HG03432 (cell line): ENCODE data around the gene PICALM.
"Not testable (repeated sequence)": the region's sequence is repeated elsewhere in the genome, so short reads cannot be mapped to it uniquely, and the experiment has no call there.

Source experiments
- ATAC-seq: cut with Tn5 transposase; IDR thresholded peaks from one replicate; pipeline ENCODE4 v1.9.1; 2021; ENCODE audit warnings: mild to moderate bottlenecking, moderate library complexity; ENCODE audit not compliant: unreplicated experiment

The PICALM gene, protein sequence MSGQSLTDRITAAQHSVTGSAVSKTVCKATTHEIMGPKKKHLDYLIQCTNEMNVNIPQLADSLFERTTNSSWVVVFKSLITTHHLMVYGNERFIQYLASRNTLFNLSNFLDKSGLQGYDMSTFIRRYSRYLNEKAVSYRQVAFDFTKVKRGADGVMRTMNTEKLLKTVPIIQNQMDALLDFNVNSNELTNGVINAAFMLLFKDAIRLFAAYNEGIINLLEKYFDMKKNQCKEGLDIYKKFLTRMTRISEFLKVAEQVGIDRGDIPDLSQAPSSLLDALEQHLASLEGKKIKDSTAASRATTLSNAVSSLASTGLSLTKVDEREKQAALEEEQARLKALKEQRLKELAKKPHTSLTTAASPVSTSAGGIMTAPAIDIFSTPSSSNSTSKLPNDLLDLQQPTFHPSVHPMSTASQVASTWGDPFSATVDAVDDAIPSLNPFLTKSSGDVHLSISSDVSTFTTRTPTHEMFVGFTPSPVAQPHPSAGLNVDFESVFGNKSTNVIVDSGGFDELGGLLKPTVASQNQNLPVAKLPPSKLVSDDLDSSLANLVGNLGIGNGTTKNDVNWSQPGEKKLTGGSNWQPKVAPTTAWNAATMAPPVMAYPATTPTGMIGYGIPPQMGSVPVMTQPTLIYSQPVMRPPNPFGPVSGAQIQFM

DNA sequence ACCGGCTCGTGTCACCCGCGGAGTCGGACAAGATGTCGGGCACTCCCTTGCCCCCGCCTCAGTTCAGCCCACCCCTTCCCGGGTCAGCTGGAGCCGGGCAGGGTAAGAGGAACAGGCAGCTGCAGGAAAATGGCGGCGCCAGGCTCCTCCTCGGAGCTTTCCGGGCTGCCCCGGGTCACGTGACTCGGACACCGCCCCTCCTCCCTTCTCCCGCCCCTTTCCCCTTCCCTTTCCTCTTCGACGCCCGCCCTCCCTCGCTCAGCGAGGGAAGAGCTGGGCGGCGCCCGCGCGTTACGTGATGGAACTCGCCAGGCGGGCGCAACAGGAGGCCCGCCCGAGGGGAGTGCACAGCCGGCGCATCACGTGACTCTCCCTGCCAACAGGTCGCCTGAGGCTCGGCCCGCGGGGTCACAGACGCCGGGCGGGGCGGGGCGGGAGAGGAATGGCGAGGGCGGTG, at the start of gene PICALM:
Gene PICALM, minus strand, starts transcription at position 134 of the 457 bp plus-strand sequence. CDS start 304 bp downstream, outside the sequence.
- ATAC-seq: peak; percentile 88

DNA sequence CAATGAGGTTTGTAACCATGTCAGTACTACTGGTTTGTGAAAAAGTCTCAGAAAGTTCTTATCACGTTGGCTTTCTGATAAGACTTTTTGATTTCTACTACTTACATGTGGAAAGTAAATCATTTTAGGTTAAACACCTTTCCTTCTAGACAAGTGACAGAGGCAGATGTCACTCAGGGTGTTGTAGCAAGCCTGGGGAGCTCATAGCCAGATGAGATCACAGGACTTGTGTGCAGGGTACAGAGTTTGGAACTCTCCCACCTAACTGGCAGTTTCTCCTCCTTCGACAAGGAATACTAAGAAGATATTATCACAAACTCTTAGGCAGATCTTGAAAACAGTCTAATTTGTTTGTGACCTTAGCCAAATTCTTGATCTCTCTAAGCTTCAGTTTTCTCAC, 49.4 kb upstream of the PICALM start:
- ATAC-seq: no peak

DNA sequence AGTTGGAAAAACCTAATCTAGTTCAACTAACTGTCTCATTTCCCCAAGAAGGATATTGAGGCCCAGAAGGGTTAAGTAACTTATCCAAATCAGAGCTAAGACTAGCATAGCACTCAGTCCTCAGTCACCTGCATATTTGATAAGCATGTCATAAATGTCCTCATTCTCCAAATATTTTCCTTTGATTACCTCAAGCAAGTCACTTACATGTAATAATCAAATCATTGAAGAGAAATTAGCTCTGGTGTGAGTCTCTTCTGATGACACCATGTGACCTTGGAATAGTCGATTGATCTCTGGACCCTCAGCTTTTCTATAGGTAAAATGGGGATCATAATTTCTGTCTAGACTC, 48.8 kb upstream of the PICALM start:
- no peak for ATAC-seq

DNA sequence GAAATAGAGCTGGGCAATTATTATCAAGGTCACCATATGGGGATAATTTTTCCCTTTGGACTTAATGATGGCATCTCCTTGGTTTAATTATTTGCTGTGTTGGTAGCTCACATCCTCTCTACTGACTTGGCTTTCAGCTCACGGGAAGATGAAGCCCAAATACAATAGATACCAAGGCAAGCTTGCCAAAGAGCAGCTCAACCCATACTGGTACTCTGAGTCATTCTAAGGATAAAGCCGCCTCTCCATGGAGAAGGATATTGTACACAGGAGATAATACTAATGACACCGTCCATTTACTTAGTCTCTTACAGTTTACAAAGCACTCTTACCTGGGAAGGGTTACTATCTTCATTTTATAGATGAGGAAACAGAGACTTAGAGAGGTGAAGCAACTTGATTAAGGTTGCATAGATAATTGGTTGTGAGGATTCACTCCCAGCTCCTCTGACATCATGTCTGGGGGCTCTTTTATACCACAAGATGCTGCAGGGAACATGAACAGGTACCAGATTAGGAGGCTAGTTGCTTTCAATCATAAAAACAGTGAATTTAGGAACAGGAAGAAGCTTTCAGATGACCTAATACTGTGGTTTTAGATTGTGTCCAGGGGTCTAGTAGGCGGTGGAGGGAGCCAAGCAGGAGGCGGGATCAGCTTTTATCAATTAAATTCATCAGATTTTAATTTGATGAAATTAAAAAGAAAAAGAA, 48.3 kb upstream of the PICALM start:
- no peak for ATAC-seq

DNA sequence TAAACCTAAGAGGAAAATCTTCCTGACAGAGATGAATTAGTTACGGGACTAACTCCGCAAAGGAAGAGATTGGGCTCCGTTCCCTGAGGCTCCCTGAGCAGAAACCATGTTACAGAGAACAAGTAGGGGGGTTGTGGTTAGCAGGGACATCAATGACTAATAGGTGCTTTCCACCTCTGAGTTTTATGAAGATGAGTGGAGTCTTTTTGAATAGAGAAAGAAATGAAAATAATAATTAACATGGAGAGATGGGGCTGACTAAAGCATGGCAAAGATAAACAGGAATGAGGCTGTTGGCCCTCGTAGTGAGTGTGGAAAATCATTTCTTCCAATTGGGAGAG, 47.5 kb upstream of the PICALM start:
- peak; percentile 94 for ATAC-seq

DNA sequence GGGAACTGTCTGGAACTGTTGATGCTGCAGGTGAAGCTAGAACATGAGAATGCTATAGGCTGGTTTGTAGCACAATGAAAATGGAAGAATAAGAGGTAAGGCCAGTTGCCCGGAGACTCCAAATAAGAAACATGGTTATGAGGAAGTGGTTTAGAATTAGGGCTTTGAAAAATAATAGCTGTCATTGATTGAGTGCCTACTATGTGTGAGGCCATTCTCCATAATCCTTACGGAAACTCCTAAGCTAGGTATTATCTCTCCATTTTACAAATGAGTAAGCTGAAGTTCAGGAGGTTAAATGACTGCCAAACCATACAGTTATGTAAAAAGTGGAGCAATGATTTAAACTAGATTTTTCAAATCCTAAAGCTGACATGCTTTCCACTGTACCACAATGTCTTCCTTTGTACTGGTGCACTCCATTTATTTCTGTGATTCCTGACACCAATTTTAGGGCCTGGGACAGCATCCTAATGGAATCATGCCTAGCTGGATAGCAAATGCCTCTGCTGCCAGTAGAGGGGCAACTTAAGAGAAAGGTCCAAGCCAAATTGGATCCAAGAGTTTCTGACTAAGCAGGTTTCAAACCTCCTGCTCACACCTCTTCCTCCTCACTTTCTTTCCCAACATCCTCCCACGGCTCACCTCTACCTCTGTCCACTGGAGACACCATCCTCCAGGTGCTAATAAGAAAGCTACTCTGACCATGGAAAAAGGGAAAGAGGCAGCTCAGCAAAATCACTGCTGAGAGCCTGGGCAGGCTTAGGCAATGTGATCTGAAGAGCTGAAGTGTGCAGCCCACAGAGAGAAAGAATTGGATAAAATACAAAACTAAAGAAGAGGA, 46.9 kb upstream of the PICALM start:
- peak; percentile 51 for ATAC-seq

DNA sequence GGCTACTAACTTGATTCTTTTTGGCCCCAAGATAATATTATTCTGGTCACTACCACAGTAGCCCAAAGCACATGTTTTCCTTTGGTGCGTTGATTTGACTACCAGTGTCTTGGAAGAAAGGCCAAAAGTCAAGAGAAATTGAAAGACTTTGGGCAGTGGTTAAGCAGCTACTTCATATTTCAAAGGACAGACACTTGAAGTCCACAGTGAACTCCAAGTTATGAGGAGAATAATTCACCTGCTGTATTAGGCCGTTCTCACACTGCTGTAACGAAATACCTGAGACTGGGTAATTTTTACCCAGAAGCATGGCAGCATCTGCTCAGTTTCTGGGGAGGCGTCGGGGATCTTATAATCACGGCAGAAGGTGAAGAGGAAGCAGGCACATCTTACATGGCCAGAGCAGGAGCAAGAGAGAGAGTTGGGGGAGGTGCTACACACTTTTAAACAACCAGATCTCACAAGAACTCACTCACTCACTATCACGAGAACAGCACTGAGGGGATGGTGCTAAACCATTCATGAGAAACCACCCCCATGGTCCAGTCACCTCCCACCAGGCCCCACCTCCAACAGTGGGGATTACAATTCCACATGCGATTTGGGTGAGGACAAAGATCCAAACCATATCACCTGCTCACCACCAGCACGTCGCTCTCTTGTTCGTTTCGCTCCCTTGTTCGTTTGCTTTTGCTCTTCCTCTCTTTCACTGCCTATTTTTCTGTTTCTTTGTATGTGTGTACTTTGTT, 40.2 kb upstream of the PICALM start:
- ATAC-seq: no peak

DNA sequence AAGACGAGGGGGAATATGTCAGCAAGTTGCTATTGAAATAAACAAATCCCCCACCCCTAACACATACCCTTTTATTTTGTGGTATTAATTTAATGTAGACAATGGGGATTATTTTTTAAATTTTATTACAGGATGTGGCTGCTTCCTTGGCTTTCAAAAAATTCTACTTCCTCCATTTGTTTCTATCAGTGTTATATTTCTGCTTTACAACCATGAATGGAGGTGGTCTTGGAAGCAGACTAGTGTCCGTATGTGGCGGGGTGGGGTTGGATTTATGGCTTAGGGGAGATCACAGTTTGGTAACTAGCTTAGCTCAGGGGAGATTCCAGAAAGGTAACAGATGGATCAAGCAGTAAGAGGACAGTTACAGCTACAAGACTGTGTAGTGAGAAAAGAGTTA, 39.3 kb upstream of the PICALM start:
- ATAC-seq: no peak

DNA sequence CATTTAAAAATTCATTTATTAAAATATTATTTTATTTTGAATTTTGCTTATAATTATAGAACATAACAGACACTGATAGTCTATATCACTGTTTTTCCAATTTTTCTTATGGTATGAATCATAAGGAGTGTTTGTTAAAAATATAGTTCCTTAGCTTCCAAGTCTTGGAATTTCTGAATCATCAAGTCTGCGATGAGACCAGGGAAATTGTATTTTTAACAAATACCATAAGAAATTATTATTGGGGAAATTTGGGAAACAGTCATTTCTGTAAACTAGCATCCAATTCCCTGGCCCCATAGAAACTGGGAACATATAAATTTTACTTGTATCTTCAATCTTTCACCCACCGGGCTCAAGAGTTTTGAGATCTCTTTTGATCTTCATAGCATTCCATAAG, 38.0 kb upstream of the PICALM start:
- ATAC-seq: no peak

DNA sequence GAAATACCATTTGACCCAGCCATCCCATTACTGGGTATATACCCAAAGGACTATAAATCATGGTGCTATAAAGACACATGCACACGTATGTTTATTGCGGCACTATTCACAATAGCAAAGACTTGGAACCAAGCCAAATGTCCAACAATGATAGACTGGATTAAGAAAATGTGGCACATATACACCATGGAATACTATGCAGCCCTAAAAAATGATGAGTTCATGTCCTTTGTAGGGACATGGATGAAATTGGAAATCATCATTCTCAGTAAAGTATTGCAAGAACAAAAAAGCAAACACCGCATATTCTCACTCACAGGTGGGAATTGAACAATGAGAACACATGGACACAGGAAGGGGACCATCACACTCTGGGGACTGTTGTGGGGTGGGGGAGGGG, 37.1 kb upstream of the PICALM start:
- not testable (repeated sequence) for ATAC-seq

DNA sequence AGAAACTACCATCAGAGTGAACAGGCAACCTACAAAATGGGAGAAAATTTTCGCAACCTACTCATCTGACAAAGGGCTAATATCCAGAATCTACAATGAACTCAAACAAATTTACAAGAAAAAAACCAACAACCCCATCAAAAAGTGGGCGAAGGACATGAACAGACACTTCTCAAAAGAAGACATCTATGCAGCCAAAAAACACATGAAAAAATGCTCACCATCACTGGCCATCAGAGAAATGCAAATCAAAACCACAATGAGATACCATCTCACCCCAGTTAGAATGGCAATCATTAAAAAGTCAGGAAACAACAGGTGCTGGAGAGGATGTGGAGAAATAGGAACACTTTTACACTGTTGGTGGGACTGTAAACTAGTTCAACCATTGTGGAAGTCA, 36.7 kb upstream of the PICALM start:
- ATAC-seq: not testable (repeated sequence)

DNA sequence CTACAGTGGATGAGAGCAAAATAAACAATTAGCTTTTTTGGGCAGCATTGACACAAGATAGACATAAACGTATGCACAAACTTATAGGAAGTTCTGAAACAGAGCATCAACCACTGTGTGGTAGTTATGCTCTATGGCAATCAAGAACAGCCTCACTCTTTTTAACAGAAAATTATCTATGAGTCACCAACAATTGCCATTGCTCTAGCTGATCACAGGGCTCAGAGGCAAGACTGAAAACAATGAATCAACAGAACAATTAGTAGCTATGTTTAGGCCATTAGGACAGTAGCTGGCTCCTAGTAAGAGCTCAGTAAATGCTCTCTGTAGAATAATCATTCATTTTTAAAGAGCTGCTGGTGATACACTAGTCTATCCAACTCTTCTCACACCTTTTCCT, 34.9 kb upstream of the PICALM start:
- ATAC-seq: no peak

DNA sequence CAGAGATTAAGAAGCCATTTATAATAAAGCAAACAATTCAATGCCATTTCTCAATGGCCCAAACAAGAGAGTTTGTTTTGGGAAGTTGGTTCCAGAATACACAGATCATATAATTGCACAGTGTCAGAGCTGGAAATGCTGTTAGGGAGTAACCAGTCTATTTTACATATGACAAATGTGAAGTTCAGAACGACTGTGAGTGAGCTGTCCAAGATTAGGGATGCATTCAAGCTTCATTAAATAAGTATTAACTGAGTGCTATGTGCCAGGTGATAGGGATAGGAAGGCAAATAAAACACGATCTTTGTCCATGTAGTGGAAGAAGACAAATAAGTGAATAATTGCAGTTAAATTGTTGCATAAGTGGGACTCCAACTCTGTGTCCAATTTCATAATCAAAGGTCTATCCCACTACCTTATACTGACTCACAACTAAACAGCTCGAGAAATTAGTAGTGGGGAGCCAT, 33.1 kb upstream of the PICALM start:
- no peak for ATAC-seq

DNA sequence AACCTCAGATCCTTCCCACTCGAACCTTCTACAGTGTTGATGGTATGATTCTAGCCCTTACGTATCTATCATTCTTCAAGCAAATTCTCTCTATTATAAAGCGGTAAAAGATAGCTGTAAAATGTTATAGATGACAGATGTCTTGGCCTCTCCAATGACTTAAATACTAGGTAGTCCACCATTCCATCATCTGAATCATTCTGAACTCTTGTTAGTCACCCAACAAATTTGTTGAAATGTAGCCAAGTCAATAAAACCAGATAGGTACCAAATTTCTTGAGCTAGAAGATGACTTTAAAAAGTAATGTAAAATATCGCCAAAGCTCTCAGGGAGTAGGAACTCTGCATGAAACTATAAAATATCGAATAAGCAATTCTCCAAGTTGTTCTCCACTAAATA, 32.6 kb upstream of the PICALM start:
- ATAC-seq: no peak

DNA sequence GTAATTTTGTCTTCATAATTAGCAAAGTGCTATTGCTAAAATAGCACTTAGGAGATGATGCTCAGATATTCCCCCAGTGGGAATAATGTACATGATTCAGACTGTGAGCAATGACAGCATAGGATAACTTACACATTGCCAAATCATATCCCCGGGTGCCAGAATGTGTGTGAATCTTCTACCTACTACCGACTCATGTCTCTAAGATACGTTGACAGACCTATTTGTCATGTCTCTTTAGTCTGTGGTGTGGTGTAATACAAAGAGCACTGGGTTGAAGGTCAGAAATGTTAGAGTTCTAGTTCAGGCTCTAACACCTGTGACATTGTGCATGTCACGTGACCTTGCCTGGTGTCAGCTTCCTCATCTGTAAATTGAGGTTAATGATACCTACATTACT, 31.0 kb upstream of the PICALM start:
- ATAC-seq: no peak

DNA sequence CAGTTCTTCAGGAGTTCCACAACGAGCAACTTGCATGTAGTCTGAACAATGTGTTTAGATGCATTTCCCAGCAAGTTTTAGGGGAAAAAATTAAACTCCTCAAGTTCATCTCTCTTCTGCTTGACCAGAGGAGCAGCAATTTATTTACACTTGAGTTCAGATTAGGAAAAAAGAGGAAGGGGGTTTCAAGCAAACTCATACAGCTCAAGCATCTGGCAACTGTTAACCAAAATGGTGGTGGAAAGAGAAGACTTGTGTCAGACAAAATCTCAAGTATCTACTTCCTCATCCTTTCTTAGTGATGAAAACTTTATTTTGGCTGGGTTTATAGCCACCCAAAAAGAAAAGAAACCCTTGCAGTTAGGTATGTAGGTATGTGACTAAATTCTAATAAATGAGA, 29.1 kb upstream of the PICALM start:
- no peak for ATAC-seq

DNA sequence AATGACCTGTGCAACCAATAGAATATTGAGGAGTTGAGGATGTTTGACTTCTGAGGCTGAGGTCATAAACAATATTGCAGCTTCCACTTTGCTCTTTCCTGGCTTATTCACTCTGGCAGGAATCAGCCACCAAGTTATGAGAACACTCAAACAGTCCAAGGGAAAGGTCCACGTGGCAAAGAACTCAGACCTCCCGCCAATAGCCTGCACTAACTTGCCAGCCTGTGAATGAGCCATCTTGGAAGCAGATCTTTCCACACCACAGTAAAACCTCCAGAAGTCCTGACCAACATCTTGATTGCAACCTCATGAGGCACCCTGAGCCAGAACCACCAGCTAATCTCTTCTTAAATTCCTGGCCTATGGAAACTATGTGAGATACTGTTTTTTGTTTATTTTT, 22.7 kb upstream of the PICALM start:
- ATAC-seq: no peak

DNA sequence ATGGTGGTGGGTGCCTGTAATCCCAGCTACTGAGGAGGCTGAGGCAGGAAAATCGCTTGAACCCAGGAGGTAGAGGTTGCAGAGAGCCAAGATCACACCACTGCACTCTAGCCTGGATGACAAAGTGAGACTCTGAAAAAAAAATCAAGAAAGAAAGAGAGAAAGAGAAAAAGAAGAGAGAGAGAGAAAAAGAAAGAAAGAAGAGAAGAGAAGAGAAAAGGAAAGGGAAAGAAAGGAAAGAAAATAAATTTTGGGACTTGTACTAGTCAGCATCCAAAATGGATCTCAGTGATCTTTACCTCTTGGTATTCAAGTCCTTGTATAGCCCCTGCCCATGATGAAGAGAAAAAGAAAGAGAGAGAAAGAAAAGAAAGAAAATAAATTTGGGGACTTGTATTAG, 22.2 kb upstream of the PICALM start:
- no peak for ATAC-seq

DNA sequence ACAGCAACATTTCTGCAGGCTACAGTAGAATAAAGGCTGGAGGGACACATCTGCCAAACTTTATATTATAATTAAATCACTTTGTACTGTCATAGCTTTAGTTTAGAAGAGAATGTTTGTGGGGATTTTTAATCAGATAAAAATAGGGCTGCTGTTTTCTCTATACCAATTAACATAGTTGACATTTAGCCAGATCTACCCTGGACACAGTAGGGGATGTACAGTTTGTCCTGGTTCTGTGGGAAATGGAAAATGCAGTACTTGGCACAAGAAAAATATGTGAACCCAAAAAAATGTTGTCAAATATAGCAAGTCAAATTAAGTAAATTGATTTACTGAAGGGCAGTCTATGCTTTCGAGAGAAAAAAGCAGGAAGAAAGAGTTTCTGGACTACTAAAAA, 20.8 kb upstream of the PICALM start:
- no peak for ATAC-seq

DNA sequence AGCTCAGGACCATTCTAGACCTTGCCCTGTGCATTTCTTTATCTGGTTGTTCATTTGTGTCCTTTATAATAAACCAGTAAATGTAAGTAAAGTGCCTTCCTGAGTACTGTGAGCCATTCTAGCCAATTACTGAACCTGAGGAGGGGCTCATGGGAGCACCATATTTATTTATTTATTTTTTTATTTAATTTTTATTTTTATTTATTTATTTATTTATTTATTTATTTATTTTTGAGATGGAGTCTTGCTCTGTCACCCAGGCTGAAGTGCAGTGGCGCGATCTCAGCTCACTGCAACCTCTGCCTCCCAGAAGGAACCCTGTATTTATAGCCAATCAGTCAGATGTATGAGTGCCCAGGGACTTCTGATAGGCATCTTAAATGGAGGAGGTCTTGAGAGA, 18.8 kb upstream of the PICALM start:
- not testable (repeated sequence) for ATAC-seq
